SK-N-SH (cell line): ENCODE data around the gene SOS2. TPM values are rescaled to one million over a fixed set of nuclear protein-coding genes. Genes with fewer than 3 reads are reported as not detected.

Source experiments
- CTCF ChIA-PET: fragments of 300-600, 350-600 bp; formaldehyde crosslinking; extraction: SDS; loops from one replicate; lab custom pipeline; 2021; lab: Yijun Ruan, JAX
- POLR2A ChIA-PET: fragments of 350-600 bp; sonication (Branson Sonifier 250); formaldehyde crosslinking; extraction: SDS; loops from one replicate; lab custom pipeline; 2020; ENCODE audit warnings: antibody characterized with exemption, inconsistent platforms; lab: Yijun Ruan, JAX
- DNase-seq: peaks from one replicate; pipeline ENCODE4 v3.0.0; 2012
- H2AFZ ChIP-seq: fragments of 200-600 bp; sonication (generic); 2 replicates; pipeline ENCODE4 v1.8.1; 2016; ENCODE audit warnings: antibody characterized with exemption, mild to moderate bottlenecking, low read depth
- H3F3A ChIP-seq: fragments of 200-600 bp; sonication (generic); replicated peaks from 2 replicates; pipeline ENCODE3; 2016; ENCODE audit warnings: antibody characterized with exemption, mild to moderate bottlenecking; ENCODE audit not compliant: insufficient read depth
- H3K27ac ChIP-seq, 2 experiments: fragments of 200-500 bp in 1 of 2; fragments of 200-600 bp in 1 of 2; sonication (Bioruptor generic) in 1 of 2; sonication (generic), shearing (Covaris generic) in 1 of 2; 2 replicates each; pipeline versions ENCODE4 v1.5.1 to v1.6.1; 2014 to 2016; ENCODE audit warnings: low read depth in 2 of 2, inconsistent platforms in 1 of 2, low read length in 1 of 2, mild to moderate bottlenecking in 1 of 2, mixed read lengths in 1 of 2
- H3K27me3 ChIP-seq: fragments of 200-600 bp; sonication (generic), shearing (Covaris generic); 2 replicates; pipeline ENCODE4 v1.6.1; 2016; ENCODE audit warnings: mixed run types; ENCODE audit not compliant: insufficient read depth
- H3K36me3 ChIP-seq, 2 experiments: fragments of 200-500 bp in 1 of 2; fragments of 200-600 bp in 1 of 2; sonication (Bioruptor generic) in 1 of 2; sonication (generic) in 1 of 2; replicated peaks in 1 of 2; 2 replicates each; pipeline versions ENCODE3 to v1.5.1; 2014 to 2016; ENCODE audit warnings: low read length in 1 of 2, mild to moderate bottlenecking in 1 of 2; ENCODE audit not compliant: insufficient read depth in 2 of 2, control insufficient read depth in 1 of 2
- H3K4me1 ChIP-seq, 2 experiments: fragments of 200-500 bp in 1 of 2; fragments of 200-600 bp in 1 of 2; sonication (Bioruptor generic) in 1 of 2; sonication (generic), shearing (Covaris generic) in 1 of 2; 2 replicates each; pipeline versions ENCODE4 v1.5.1 to v1.6.1; 2014 to 2016; ENCODE audit warnings: low read depth in 1 of 2, low read length in 1 of 2, mixed run types in 1 of 2; ENCODE audit not compliant: insufficient read depth in 2 of 2, control insufficient read depth in 1 of 2
- H3K4me2 ChIP-seq: fragments of 200-600 bp; sonication (generic), shearing (Covaris generic); 2 replicates; pipeline ENCODE4 v1.6.1; 2017; ENCODE audit warnings: mixed run types
- H3K4me3 ChIP-seq, 2 experiments: fragments of 200-500 bp in 1 of 2; fragments of 200-600 bp in 1 of 2; sonication (Bioruptor generic) in 1 of 2; sonication (generic), shearing (Covaris generic) in 1 of 2; 2 replicates each; pipeline versions ENCODE4 v1.5.1 to v1.8.1; 2014 to 2016; ENCODE audit warnings: low read depth in 2 of 2, inconsistent platforms in 1 of 2, low read length in 1 of 2, mild to moderate bottlenecking in 1 of 2, mixed read lengths in 1 of 2, moderate library complexity in 1 of 2
- H3K79me2 ChIP-seq: fragments of 200-600 bp; sonication (generic); 2 replicates; pipeline ENCODE4 v1.8.1; 2017; ENCODE audit warnings: mild to moderate bottlenecking; ENCODE audit not compliant: insufficient read depth
- H3K9ac ChIP-seq: fragments of 200-600 bp; sonication (generic); 2 replicates; pipeline ENCODE4 v1.6.1; 2017; ENCODE audit warnings: mixed run types
- H3K9me2 ChIP-seq: fragments of 200-600 bp; sonication (generic); 2 replicates; pipeline ENCODE4 v1.6.1; 2017; ENCODE audit warnings: mixed run types
- H3K9me3 ChIP-seq: fragments of 200-600 bp; sonication (generic); 2 replicates; pipeline ENCODE4 v1.6.1; 2017; ENCODE audit warnings: mixed run types, mild to moderate bottlenecking, moderate library complexity
- H4K20me1 ChIP-seq: fragments of 200-600 bp; sonication (generic); 2 replicates; pipeline ENCODE4 v1.6.1; 2017; ENCODE audit warnings: mild to moderate bottlenecking, mixed run types; ENCODE audit not compliant: insufficient read depth
- CHD2 ChIP-seq: fragments of 150-350 bp; IDR thresholded peaks from 2 replicates; pipeline ENCODE4 v1.6.1; 2018; ENCODE audit warnings: low read length; ENCODE audit not compliant: partially characterized antibody
- ELF1 ChIP-seq: IDR thresholded peaks from 2 replicates; pipeline ENCODE4 v1.4.0; 2012
- EZH2phosphoT487 ChIP-seq: fragments of 200-600 bp; sonication (generic); IDR thresholded peaks from 2 replicates; pipeline ENCODE4 v1.6.1; 2017; ENCODE audit warnings: low read depth, mixed run types, mild to moderate bottlenecking, antibody characterized with exemption, moderate library complexity, borderline replicate concordance
- FOSL2 ChIP-seq: IDR thresholded peaks from 2 replicates; pipeline ENCODE4 v1.4.0; 2012; ENCODE audit warnings: low read depth, mild to moderate bottlenecking, moderate library complexity, borderline replicate concordance
- FOXJ3 ChIP-seq: sonication (generic); formaldehyde crosslinking; IDR thresholded peaks from 2 replicates; pipeline ENCODE4 v1.5.1; 2020; ENCODE audit warnings: mild to moderate bottlenecking, missing genetic modification reagents
- GATA2 ChIP-seq: sonication (generic); formaldehyde crosslinking; IDR thresholded peaks from 2 replicates; pipeline ENCODE4 v1.5.0; 2020; ENCODE audit warnings: mild to moderate bottlenecking, missing genetic modification reagents
- JUND ChIP-seq: IDR thresholded peaks from 2 replicates; pipeline ENCODE4 v1.4.0; 2012
- MXI1 ChIP-seq: IDR thresholded peaks from 2 replicates; pipeline ENCODE4 v1.6.1; 2012; ENCODE audit warnings: mild to moderate bottlenecking, low read depth, low read length, improper control_type of control experiment
- POLR2AphosphoS5 ChIP-seq: IDR thresholded peaks from 2 replicates; pipeline ENCODE4 v1.6.1; 2012; ENCODE audit warnings: low read depth, low read length
- RXRA ChIP-seq: IDR thresholded peaks from 2 replicates; pipeline ENCODE4 v1.4.0; 2012; ENCODE audit warnings: low read depth, mild to moderate bottlenecking, borderline replicate concordance
- SIN3A ChIP-seq: IDR thresholded peaks from 2 replicates; pipeline ENCODE4 v1.6.1; 2012; ENCODE audit warnings: low read depth, mild to moderate bottlenecking, low read length, moderate library complexity, borderline replicate concordance
- SMC3 ChIP-seq: IDR thresholded peaks from 2 replicates; pipeline ENCODE4 v1.6.1; 2012; ENCODE audit warnings: low read depth, low read length, improper control_type of control experiment
- TCF12 ChIP-seq: IDR thresholded peaks from 2 replicates; pipeline ENCODE4 v1.4.0; 2012
- TEAD4 ChIP-seq: IDR thresholded peaks from 2 replicates; pipeline ENCODE4 v1.4.0; 2012; ENCODE audit warnings: mild to moderate bottlenecking, borderline replicate concordance; ENCODE audit not compliant: insufficient read depth
- WGBS: methylation state at CpG from one replicate; pipeline ENCODE4 v1.1.6; 2017; ENCODE audit warnings: low lambda C conversion rate; 5-methylcytosine and 5-hydroxymethylcytosine counted together
- polyA plus RNA-seq, 3 experiments: library from polyadenylated mRNA; depleted of rRNA; stranded (reverse); fragments of >200 nt; gene quantifications; 2 replicates each; pipeline ENCODE4 v1.2.3, GENCODE V29; 2012
- TF ChIP-seq, protein P1 (sequence below): IDR thresholded peaks from 2 replicates; pipeline ENCODE4 v1.4.0; 2012; ENCODE audit warnings: low read depth, borderline replicate concordance
- TF ChIP-seq, protein P2 (sequence below): IDR thresholded peaks from 2 replicates; pipeline ENCODE4 v1.6.1; 2012; ENCODE audit warnings: mild to moderate bottlenecking, low read depth, low read length, moderate library complexity
- TF ChIP-seq, protein P3 (sequence below): IDR thresholded peaks from 2 replicates; pipeline ENCODE4; 2012
- TF ChIP-seq, protein P4 (sequence below): fragments of 200-600 bp; sonication (generic); IDR thresholded peaks from 2 replicates; pipeline ENCODE4 v1.6.1; 2017; ENCODE audit warnings: antibody characterized with exemption, mild to moderate bottlenecking, moderate library complexity
- TF ChIP-seq, protein P5 (sequence below): IDR thresholded peaks from 2 replicates; pipeline ENCODE4 v1.4.0; 2012; ENCODE audit warnings: low read depth
- TF ChIP-seq, protein P6 (sequence below): IDR thresholded peaks from 2 replicates; pipeline ENCODE4 v1.4.0; 2012; ENCODE audit warnings: low read depth, borderline replicate concordance

Gene SOS2
- polyA plus RNA-seq, 1 of the 3 experiments (the other 2 are of a cell fraction), result 6.2 TPM

DNA sequence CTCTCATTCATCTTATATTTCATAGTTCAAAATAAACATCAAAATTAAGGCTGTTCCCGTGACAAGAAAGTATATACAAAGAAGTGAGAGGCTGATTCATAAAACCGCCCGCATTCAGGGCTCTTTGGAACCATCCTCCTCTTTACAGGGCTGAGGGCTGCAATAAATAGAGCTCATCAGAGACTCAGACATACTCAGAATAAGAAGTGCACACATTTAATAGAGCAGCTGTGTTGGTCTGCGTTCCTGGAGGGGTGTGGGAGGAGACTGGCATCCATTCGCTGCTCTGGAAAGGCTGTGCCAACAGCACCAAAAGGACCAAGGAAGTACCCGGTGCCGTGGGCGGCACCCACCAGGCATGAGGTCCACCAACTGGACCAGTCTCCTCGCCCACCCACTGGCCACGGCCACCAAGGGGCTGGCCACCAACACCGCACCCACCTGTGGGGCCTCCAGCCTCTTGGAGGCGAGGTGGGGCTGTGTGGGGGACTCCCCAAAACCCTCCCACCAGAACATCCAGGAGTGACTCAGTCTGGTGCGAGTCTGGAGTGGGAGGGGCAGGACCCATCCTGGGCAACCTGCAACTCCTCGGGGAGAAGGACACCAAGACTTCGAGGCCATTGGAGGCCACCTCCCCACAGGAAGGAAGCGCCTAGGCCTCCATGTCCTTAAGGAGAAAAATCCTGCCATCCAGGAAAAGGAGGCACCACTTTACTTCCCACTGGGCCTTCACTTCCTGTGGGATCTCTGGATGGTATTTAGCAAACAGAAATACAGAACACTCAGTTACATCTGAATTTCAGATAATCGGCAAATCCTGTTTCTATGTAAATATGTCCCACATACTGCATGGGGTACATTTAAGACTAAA, 147.7 kb downstream of the SOS2 start:
- H3K9me2 ChIP-seq, result no peaks in the 10 kb centered on the region
- DNase-seq, result no peak
- no peaks in the 10 kb centered on the region; a peak in 1 of 4 replicates for H3K4me1 ChIP-seq
- ChIA-PET POLR2A (no interaction called here), CTCF (no interaction called here)
- no peak overlapping the region for H3K9ac ChIP-seq
- H4K20me1 ChIP-seq, result no peaks in the 10 kb centered on the region
- no peaks in the 10 kb centered on the region for H3K79me2 ChIP-seq
- H3K4me3 ChIP-seq, result no peak overlapping the region
- no peak overlapping the region for H3K27ac ChIP-seq
- peaks cover 10% of the 10 kb centered on the region for H3F3A ChIP-seq
- no peaks in the 10 kb centered on the region for H3K36me3 ChIP-seq
- no peak overlapping the region for H2AFZ ChIP-seq
- TF ChIP-seq SIN3A (no peak), FOXJ3 (no peak), FOSL2 (no peak), TEAD4 (no peak), POLR2AphosphoS5 (no peak), RXRA (no peak), SMC3 (no peak), GATA2 (CRISPR knock-in tag) (no peak), CHD2 (no peak), MXI1 (no peak), EZH2phosphoT487 (no peak), JUND (no peak), TCF12 (no peak), ELF1 (no peak)
- TF ChIP-seq, protein P1, sequence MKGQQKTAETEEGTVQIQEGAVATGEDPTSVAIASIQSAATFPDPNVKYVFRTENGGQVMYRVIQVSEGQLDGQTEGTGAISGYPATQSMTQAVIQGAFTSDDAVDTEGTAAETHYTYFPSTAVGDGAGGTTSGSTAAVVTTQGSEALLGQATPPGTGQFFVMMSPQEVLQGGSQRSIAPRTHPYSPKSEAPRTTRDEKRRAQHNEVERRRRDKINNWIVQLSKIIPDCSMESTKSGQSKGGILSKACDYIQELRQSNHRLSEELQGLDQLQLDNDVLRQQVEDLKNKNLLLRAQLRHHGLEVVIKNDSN, result no peak
- TF ChIP-seq, protein P2, sequence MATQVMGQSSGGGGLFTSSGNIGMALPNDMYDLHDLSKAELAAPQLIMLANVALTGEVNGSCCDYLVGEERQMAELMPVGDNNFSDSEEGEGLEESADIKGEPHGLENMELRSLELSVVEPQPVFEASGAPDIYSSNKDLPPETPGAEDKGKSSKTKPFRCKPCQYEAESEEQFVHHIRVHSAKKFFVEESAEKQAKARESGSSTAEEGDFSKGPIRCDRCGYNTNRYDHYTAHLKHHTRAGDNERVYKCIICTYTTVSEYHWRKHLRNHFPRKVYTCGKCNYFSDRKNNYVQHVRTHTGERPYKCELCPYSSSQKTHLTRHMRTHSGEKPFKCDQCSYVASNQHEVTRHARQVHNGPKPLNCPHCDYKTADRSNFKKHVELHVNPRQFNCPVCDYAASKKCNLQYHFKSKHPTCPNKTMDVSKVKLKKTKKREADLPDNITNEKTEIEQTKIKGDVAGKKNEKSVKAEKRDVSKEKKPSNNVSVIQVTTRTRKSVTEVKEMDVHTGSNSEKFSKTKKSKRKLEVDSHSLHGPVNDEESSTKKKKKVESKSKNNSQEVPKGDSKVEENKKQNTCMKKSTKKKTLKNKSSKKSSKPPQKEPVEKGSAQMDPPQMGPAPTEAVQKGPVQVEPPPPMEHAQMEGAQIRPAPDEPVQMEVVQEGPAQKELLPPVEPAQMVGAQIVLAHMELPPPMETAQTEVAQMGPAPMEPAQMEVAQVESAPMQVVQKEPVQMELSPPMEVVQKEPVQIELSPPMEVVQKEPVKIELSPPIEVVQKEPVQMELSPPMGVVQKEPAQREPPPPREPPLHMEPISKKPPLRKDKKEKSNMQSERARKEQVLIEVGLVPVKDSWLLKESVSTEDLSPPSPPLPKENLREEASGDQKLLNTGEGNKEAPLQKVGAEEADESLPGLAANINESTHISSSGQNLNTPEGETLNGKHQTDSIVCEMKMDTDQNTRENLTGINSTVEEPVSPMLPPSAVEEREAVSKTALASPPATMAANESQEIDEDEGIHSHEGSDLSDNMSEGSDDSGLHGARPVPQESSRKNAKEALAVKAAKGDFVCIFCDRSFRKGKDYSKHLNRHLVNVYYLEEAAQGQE, result no peak
- TF ChIP-seq, protein P3, sequence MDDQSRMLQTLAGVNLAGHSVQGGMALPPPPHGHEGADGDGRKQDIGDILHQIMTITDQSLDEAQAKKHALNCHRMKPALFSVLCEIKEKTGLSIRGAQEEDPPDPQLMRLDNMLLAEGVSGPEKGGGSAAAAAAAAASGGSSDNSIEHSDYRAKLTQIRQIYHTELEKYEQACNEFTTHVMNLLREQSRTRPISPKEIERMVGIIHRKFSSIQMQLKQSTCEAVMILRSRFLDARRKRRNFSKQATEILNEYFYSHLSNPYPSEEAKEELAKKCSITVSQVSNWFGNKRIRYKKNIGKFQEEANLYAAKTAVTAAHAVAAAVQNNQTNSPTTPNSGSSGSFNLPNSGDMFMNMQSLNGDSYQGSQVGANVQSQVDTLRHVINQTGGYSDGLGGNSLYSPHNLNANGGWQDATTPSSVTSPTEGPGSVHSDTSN, result no peak
- TF ChIP-seq, protein P4, sequence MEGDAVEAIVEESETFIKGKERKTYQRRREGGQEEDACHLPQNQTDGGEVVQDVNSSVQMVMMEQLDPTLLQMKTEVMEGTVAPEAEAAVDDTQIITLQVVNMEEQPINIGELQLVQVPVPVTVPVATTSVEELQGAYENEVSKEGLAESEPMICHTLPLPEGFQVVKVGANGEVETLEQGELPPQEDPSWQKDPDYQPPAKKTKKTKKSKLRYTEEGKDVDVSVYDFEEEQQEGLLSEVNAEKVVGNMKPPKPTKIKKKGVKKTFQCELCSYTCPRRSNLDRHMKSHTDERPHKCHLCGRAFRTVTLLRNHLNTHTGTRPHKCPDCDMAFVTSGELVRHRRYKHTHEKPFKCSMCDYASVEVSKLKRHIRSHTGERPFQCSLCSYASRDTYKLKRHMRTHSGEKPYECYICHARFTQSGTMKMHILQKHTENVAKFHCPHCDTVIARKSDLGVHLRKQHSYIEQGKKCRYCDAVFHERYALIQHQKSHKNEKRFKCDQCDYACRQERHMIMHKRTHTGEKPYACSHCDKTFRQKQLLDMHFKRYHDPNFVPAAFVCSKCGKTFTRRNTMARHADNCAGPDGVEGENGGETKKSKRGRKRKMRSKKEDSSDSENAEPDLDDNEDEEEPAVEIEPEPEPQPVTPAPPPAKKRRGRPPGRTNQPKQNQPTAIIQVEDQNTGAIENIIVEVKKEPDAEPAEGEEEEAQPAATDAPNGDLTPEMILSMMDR, result no peak
- TF ChIP-seq, protein P5, sequence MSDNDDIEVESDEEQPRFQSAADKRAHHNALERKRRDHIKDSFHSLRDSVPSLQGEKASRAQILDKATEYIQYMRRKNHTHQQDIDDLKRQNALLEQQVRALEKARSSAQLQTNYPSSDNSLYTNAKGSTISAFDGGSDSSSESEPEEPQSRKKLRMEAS, result no peak
- TF ChIP-seq, protein P6, sequence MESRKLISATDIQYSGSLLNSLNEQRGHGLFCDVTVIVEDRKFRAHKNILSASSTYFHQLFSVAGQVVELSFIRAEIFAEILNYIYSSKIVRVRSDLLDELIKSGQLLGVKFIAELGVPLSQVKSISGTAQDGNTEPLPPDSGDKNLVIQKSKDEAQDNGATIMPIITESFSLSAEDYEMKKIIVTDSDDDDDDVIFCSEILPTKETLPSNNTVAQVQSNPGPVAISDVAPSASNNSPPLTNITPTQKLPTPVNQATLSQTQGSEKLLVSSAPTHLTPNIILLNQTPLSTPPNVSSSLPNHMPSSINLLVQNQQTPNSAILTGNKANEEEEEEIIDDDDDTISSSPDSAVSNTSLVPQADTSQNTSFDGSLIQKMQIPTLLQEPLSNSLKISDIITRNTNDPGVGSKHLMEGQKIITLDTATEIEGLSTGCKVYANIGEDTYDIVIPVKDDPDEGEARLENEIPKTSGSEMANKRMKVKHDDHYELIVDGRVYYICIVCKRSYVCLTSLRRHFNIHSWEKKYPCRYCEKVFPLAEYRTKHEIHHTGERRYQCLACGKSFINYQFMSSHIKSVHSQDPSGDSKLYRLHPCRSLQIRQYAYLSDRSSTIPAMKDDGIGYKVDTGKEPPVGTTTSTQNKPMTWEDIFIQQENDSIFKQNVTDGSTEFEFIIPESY, result no peak
- no peak overlapping the region for H3K4me2 ChIP-seq
- WGBS, result 92% methylated on average over 8 of the region's 17 CpGs
- no peaks in the 10 kb centered on the region for H3K9me3 ChIP-seq
- H3K27me3 ChIP-seq, result no peaks in the 10 kb centered on the region
